Thyroid gland (tissue), 4 donors: ENCODE results near the gene RPL10L. TPM values are rescaled to one million over a fixed set of nuclear protein-coding genes. Genes with fewer than 3 reads are reported as not detected.

Experiments
- DNase-seq, 2 donors: peaks; one replicate each; pipeline ENCODE4 v3.0.0-alpha.2; 2019
- H3K27ac ChIP-seq, 3 donors: fragments of 200-600 bp; sonication (generic); 1 replicate in 2 of 3; 2 replicates in 1 of 3; pipeline ENCODE4 v1.5.1; 2016 to 2019; ENCODE audit warnings: mild to moderate bottlenecking in 1 of 3, moderate library complexity in 1 of 3
- H3K27me3 ChIP-seq: fragments of 200-600 bp; sonication (generic); one replicate; pipeline ENCODE4 v1.5.1; 2019
- H3K36me3 ChIP-seq, 2 donors: fragments of 200-600 bp; sonication (generic); one replicate each; pipeline ENCODE4 v1.5.1; 2016 to 2019
- H3K4me1 ChIP-seq, 2 donors: fragments of 200-600 bp; sonication (generic); one replicate each; pipeline ENCODE4 v1.5.1; 2017 to 2019
- H3K4me3 ChIP-seq, 3 donors: fragments of 200-600 bp; sonication (generic); replicated peaks in 1 of 3; 1 replicate in 2 of 3; 2 replicates in 1 of 3; pipeline ENCODE4 v1.5.1; 2016; ENCODE audit warnings: mild to moderate bottlenecking in 1 of 3
- H3K9me3 ChIP-seq: fragments of 200-600 bp; sonication (generic); one replicate; pipeline ENCODE4 v1.5.1; 2017
- CTCF ChIP-seq, 6 experiments: fragments of 200-600 bp in 3 of 6; fragments of 450-650 bp in 3 of 6; sonication (generic) in 3 of 6; IDR thresholded peaks; one replicate each; pipeline ENCODE4 v1.5.1; 2016 to 2019; ENCODE audit warnings: antibody characterized with exemption in 6 of 6, mild to moderate bottlenecking in 2 of 6, inconsistent platforms in 1 of 6, moderate library complexity in 1 of 6
- POLR2A ChIP-seq, 2 donors: fragments of 450-650 bp; IDR thresholded peaks; one replicate each; pipeline ENCODE4 v1.6.1; 2017; ENCODE audit warnings: antibody characterized with exemption in 2 of 2, mild to moderate bottlenecking in 2 of 2, moderate library complexity in 1 of 2
- WGBS, 2 donors: methylation state at CpG; one replicate each; pipeline ENCODE4 v1.1.5; 2017; 5-methylcytosine and 5-hydroxymethylcytosine counted together
- intact Hi-C: fragments of 100-400 bp; cut with DNase I; formaldehyde crosslinking; loops from one replicate; pipeline ENCODE4 v1.15.1; 2023
- total RNA-seq, 4 donors: library from RNA; depleted of rRNA; stranded (reverse); fragments of >200 nt; gene quantifications; one replicate each; pipeline ENCODE4 v1.2.3, GENCODE V29; 2016

The RPL10L gene
- total RNA-seq, result not detected

DNA sequence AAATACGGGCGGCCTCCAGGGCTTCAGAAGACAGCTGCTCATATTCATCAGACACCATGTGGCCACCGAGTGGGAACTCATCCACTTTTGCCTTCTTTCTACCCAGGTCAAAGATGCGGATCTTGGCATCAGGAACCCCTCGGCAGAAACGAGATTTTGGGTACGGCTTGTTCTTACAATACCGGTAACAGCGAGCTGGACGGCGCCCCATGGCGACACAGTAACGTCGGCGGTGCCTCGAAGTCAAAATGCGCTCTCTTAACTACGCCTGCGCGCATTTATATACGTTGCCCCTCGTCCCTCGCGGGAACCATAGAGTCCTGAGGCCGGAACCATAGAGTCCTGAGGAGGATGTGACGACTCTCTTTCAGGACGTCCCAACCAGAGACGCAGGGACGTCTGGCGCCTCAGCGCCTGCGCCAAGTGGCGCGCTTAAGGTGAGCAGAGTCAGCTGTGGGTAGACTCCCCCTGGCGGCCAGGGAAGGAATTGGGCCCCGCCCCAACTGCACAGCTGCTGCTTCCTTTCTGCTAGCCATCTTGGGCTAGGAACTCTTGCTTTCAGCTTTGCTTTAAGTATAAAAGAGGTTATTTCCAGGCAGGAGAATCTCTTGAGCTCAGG is at the start of gene RPL10L:
Gene RPL10L, minus strand, starts transcription at position 256 of the 619 bp plus-strand sequence. Its CDS starts 45 bp downstream, at position 211.
- Histone ChIP-seq H3K27ac (no peak within 1 kb of the TSS), H3K4me3 (no peak within 1 kb of the TSS), H3K9me3 (no peaks in the 10 kb centered on the region), H3K27me3 (no peaks in the 10 kb centered on the region), H3K4me1 (no peaks in the 10 kb centered on the region), H3K36me3 (no peaks in the 10 kb centered on the region)
- DNase-seq, result no peak
- TF ChIP-seq POLR2A (IDR thresholded peaks at IDR 0.05), result no peak
- intact Hi-C loops, result no loop called here
- 94% methylated on average over 36 of the region's 36 CpGs for WGBS, 2 donors

DNA sequence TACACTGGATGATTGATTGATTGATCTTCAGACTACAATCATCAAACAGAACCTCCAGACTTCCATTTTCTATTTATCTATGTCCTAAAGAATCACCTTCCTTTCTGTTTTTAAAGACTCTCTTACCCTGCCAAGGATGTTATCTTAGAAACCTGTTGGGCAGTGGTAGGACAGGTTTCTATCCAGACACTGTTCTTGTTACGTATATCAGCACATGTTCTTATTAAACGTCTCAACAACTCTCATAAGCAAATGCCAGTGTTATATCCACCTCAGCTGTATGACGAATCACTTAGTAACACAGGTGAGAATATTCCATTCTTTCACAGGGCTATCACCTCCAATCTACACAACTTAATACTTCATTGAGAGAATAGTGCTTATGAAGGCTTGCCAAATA is 40.2 kb upstream of the RPL10L start:
- H3K36me3 ChIP-seq, result no peaks in the 10 kb centered on the region
- no peaks in the 10 kb centered on the region for H3K4me1 ChIP-seq
- no peak overlapping the region for H3K27ac ChIP-seq
- H3K9me3 ChIP-seq, result no peaks in the 10 kb centered on the region
- 49% methylated on average over 3 of the region's 3 CpGs for WGBS, 2 donors
- no peak overlapping the region for H3K4me3 ChIP-seq
- intact Hi-C loops, result no loop called here
- H3K27me3 ChIP-seq, result no peaks in the 10 kb centered on the region
- TF ChIP-seq CTCF (IDR thresholded peaks at IDR 0.05) (no peak), POLR2A (IDR thresholded peaks at IDR 0.05) (no peak)
- DNase-seq, result no peak

GRCh38 chr14:46686652-46687051 is 35.1 kb upstream of the RPL10L start:
- Histone ChIP-seq H3K27ac (no peak overlapping the region), H3K4me3 (no peak overlapping the region), H3K9me3 (no peaks in the 10 kb centered on the region), H3K4me1 (no peaks in the 10 kb centered on the region), H3K36me3 (no peaks in the 10 kb centered on the region), H3K27me3 (no peaks in the 10 kb centered on the region)
- intact Hi-C loops, result no loop called here
- 81 to 90% methylated on average over 4 of the region's 4 CpGs for WGBS, 2 donors
- no peak for DNase-seq
- TF ChIP-seq POLR2A (IDR thresholded peaks at IDR 0.05), result no peak
- TF ChIP-seq CTCF (IDR thresholded peaks at IDR 0.05), result no peak

DNA sequence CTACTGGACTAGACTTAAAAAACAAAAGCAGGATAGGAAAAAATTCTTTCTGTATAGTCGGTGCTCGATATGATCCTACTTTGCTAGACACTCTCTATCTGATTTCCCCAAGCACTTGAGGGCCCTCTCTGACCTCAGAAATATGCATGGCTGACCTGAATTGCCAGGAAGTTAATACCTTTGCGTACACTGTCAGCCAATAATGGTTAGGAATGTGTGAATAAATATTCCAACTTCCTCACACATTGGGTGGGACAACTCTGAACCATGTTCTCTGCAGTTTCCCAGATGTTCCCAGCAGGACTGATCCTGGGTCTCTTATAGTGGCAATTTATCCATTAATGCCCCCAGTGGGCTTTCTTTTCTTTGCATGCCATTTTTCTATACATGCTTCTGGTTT is 20.5 kb upstream of the RPL10L start:
- H3K4me3 ChIP-seq, result no peak overlapping the region
- H3K4me1 ChIP-seq, result no peaks in the 10 kb centered on the region
- H3K9me3 ChIP-seq, result no peaks in the 10 kb centered on the region
- intact Hi-C loops, result no loop called here
- 58 to 59% methylated on average over 3 of the region's 3 CpGs for WGBS, 2 donors
- no peaks in the 10 kb centered on the region for H3K36me3 ChIP-seq
- DNase-seq, result no peak
- no peaks in the 10 kb centered on the region for H3K27me3 ChIP-seq
- H3K27ac ChIP-seq, result no peak overlapping the region
- TF ChIP-seq CTCF (IDR thresholded peaks at IDR 0.05), result no peak
- no peak for TF ChIP-seq POLR2A (IDR thresholded peaks at IDR 0.05)

- no peak overlapping the region for H3K4me3 ChIP-seq
- TF ChIP-seq POLR2A (IDR thresholded peaks at IDR 0.05), result no peak
- TF ChIP-seq CTCF (IDR thresholded peaks at IDR 0.05), result no peak
- H3K36me3 ChIP-seq, result no peaks in the 10 kb centered on the region
- no peaks in the 10 kb centered on the region for H3K4me1 ChIP-seq
- 80 to 92% methylated on average over 3 to 4 of the region's 4 CpGs for WGBS, 2 donors
- no peak overlapping the region for H3K27ac ChIP-seq
- no peaks in the 10 kb centered on the region for H3K9me3 ChIP-seq
- DNase-seq, result no peak
- no peaks in the 10 kb centered on the region for H3K27me3 ChIP-seq
- intact Hi-C loops, result no loop called here
These were observed 11.8 kb upstream of the RPL10L start for GRCh38 chr14:46663382-46663781.
